ENCODE measurements around the gene GNG11.

DNA sequence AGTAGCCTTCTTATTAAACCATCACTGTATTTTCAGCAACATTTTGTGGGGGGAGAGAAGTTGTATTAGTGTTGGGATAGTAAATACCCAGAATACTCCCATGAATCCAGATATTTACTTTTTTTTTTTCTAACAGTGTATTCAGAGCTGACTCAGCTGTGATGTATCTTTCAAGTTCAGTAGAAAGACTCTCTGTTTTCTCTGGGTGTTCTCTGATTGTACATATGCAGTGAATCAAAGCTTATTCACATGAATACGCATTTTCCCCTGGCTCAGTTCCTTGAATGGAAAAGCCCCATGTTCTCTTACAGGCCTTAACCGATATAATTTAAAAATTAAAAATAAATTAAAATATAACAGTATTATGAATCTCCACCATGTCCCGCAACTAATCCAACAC lies 32.3 kb upstream of the GNG11 start:
- TF ChIP-seq, protein P1, sequence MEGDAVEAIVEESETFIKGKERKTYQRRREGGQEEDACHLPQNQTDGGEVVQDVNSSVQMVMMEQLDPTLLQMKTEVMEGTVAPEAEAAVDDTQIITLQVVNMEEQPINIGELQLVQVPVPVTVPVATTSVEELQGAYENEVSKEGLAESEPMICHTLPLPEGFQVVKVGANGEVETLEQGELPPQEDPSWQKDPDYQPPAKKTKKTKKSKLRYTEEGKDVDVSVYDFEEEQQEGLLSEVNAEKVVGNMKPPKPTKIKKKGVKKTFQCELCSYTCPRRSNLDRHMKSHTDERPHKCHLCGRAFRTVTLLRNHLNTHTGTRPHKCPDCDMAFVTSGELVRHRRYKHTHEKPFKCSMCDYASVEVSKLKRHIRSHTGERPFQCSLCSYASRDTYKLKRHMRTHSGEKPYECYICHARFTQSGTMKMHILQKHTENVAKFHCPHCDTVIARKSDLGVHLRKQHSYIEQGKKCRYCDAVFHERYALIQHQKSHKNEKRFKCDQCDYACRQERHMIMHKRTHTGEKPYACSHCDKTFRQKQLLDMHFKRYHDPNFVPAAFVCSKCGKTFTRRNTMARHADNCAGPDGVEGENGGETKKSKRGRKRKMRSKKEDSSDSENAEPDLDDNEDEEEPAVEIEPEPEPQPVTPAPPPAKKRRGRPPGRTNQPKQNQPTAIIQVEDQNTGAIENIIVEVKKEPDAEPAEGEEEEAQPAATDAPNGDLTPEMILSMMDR (conservative IDR thresholded peaks at IDR 0.05 in 1 of 2, IDR thresholded peaks at IDR 0.05 in 1 of 2; ENCODE audit: extremely low read depth in 1 of 2, insufficient read depth in 1 of 2, low read depth in 1 of 2, low read length in 2 of 2): no peak
- TF ChIP-seq EZH2 (IDR thresholded peaks at IDR 0.05; ENCODE audit: borderline replicate concordance, low read length): no peak
